Measurements from ENCODE around the gene L2HGDH. TPM values are rescaled to one million over a fixed set of nuclear protein-coding genes. Genes with fewer than 3 reads are reported as not detected.

The L2HGDH gene
- total RNA-seq, 2 donors from 2014 or later, result 3.4 to 4.9 TPM

DNA sequence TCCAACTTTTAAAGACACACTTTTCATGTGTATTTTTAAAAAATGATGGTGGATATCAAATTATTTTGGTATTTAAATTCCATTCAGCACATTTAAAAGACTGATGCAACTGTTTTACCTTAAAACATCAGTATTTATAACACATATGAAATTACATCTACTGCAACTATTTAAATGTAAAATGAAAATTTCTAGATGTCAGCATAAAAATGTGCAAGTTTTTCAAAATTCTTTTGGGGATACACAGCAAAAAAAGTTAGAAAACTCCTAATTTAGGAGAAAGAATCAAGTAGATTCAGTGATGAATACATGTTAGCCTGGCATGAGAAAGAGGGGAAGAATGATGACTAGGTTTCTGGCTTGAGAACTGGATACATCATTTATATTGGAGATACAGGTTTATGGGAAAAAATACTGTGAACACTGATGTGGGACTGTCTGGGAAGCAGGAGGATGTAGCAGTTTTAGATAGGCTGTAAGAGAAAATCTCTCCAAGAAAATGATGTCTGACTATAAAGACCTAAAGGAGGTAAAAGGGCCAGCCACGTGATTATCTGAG, 89.9 kb downstream of the L2HGDH start:
- DNase-seq, result no peak
- 87 to 96% methylated on average over 1 of the region's 1 CpG for WGBS, 2 donors
- H3K4me1 ChIP-seq, result peaks cover 28% of the 10 kb centered on the region

DNA sequence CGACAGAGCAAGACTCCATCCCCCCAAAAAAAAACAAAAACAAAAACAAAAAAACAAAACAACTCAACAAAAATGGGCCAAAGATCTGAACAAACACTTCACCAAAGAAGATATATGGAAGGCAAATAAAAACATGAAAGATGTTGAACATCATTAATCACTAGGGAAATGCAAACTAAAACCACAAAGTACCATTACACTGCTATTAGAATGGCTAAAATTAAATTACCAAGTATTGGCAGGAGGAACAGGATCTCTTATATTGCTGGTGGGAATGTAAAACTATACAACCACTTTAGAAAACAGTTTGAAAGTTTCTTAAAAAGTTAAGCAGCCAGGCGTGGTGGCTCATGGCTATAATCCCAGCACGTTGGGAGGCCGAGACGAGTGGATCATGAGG, 93.5 kb downstream of the L2HGDH start:
- no peaks in the 10 kb centered on the region for H3K27me3 ChIP-seq
- ATAC-seq, result no peak
- no peak overlapping the region for H3K27ac ChIP-seq
- no peaks in the 10 kb centered on the region for H3K9me3 ChIP-seq
- H3K4me3 ChIP-seq, result no peak overlapping the region
- TF ChIP-seq POLR2A (IDR thresholded peaks at IDR 0.05), result no peak
- TF ChIP-seq, protein P1, sequence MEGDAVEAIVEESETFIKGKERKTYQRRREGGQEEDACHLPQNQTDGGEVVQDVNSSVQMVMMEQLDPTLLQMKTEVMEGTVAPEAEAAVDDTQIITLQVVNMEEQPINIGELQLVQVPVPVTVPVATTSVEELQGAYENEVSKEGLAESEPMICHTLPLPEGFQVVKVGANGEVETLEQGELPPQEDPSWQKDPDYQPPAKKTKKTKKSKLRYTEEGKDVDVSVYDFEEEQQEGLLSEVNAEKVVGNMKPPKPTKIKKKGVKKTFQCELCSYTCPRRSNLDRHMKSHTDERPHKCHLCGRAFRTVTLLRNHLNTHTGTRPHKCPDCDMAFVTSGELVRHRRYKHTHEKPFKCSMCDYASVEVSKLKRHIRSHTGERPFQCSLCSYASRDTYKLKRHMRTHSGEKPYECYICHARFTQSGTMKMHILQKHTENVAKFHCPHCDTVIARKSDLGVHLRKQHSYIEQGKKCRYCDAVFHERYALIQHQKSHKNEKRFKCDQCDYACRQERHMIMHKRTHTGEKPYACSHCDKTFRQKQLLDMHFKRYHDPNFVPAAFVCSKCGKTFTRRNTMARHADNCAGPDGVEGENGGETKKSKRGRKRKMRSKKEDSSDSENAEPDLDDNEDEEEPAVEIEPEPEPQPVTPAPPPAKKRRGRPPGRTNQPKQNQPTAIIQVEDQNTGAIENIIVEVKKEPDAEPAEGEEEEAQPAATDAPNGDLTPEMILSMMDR (IDR thresholded peaks at IDR 0.05), result no peak
- peaks cover 2% of the 10 kb centered on the region for H3K4me1 ChIP-seq
- WGBS, 2 donors, result 89 to 94% methylated on average over 5 of the region's 5 CpGs
- intact Hi-C loops (cut with DNase I), result no loop called here
- no peak for DNase-seq
- H3K36me3 ChIP-seq (replicated peaks in 1 of 2; ENCODE audit: insufficient read depth in 1 of 2, low read depth in 2 of 2), result no peaks in the 10 kb centered on the region

More for the DNA sequence above, 89.9 kb downstream of the L2HGDH start:
- no peaks in the 10 kb centered on the region for H3K9me3 ChIP-seq
- no peak overlapping the region for H3K27ac ChIP-seq
- TF ChIP-seq, protein P1 (IDR thresholded peaks at IDR 0.05), result no peak
- TF ChIP-seq POLR2A (IDR thresholded peaks at IDR 0.05), result no peak
- ATAC-seq, result no peak
- no peak overlapping the region for H3K4me3 ChIP-seq
- H3K27me3 ChIP-seq, result no peaks in the 10 kb centered on the region
- no peaks in the 10 kb centered on the region for H3K36me3 ChIP-seq (replicated peaks in 1 of 2; ENCODE audit: insufficient read depth in 1 of 2, low read depth in 2 of 2)
- intact Hi-C loops (cut with DNase I), result loop anchor here (5.0 kb wide), 1 partner anchor 80 kb away; no protein-coding TSS in a partner anchor

DNA sequence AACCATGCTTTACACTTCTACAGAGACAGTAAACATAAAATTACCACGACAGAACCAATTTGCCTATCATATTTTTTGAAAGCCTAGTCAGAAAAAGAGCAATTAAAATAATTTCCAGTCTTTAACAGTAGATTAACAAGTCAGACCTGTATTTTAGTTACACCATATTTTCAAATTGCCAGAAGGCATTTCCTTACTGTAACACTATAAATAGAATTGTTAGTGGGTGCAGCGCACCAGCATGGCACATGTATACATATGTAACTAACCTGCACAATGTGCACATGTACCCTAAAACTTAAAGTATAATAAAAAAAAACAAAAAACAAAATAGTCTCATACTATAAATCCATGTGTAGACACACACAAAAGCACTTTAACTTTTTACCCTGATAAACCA, 96.6 kb downstream of the L2HGDH start:
- intact Hi-C loops (cut with DNase I), result no loop called here
- Histone ChIP-seq H3K27ac (no peak overlapping the region), H3K27me3 (no peaks in the 10 kb centered on the region), H3K4me3 (no peak overlapping the region), H3K4me1 (peaks cover 11% of the 10 kb centered on the region), H3K36me3 (replicated peaks in 1 of 2; ENCODE audit: insufficient read depth in 1 of 2, low read depth in 2 of 2) (no peaks in the 10 kb centered on the region), H3K9me3 (no peaks in the 10 kb centered on the region)
- no peak for DNase-seq
- ATAC-seq, result no peak
- no peak for TF ChIP-seq POLR2A (IDR thresholded peaks at IDR 0.05)
- TF ChIP-seq, protein P1 (IDR thresholded peaks at IDR 0.05), result no peak
- WGBS, 2 donors, result 73 to 82% methylated on average over 2 of the region's 2 CpGs

DNA sequence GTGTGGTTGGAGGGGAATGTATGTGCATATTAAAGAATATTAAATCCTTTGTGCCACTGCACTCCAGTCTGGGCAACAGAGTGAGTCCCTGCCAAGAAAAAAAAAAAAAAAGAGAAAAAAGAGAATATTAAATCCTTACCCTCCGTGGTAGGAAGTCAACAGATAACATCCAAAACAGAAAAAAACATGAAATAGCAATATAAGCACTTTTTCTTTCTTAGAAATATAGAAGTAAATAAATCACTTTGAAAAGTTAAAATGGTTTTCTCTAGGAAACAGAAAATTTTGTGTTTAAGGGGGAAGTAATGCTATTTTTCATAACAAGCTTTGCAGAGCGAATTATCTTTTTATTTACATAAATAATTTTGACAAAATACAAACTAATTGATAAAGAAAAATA, 98.2 kb downstream of the L2HGDH start:
- Histone ChIP-seq H3K27ac (no peak overlapping the region), H3K27me3 (no peaks in the 10 kb centered on the region)
- WGBS, 2 donors, result 58 to 65% methylated on average over 2 of the region's 2 CpGs

More for the DNA sequence above, 98.2 kb downstream of the L2HGDH start:
- DNase-seq (no peak), ATAC-seq (no peak)
- peaks cover 11% of the 10 kb centered on the region for H3K4me1 ChIP-seq
- no peaks in the 10 kb centered on the region for H3K9me3 ChIP-seq
- intact Hi-C loops (cut with DNase I), result no loop called here
- no peaks in the 10 kb centered on the region for H3K36me3 ChIP-seq (replicated peaks in 1 of 2; ENCODE audit: insufficient read depth in 1 of 2, low read depth in 2 of 2)
- TF ChIP-seq, protein P1 (IDR thresholded peaks at IDR 0.05), result no peak
- TF ChIP-seq POLR2A (IDR thresholded peaks at IDR 0.05), result no peak
- H3K4me3 ChIP-seq, result no peak overlapping the region
